ENCODE data around the gene ANXA1. TPM values are rescaled to one million over a fixed set of nuclear protein-coding genes. Genes with fewer than 3 reads are reported as not detected.

Gene ANXA1
- total and polyA plus RNA-seq, 2 of the 13 experiments (the other 11 are each of a cell fraction or from before 2014, with no cell fraction given): 0.15 to 0.20 TPM

DNA sequence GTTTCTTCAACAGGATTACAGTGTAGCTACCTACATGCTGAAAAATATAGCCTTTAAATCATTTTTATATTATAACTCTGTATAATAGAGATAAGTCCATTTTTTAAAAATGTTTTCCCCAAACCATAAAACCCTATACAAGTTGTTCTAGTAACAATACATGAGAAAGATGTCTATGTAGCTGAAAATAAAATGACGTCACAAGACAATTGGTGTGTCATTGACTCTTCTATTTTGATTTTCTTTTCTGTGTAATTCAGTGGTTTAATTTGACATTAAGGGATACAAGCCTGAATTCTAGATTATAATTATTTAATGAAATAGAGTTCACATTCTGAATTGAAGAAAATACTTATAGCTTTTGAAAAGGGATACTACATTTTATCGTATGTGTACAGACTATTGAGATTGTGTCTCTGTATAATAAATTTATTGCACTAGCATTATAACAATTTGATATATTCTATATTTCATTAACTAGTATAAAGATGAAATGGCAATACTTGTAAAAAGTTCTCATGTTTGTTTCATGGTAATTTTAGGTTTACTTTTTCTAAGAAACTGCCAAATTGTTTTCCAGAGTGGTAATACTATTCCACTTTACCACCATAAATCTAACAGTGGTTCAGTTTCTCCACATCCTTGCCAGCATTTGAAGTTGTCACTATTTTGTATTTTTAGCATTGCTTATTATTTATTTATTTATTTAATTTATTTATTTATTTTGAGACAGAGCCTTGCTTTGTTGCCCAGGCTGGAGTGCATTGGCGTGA, 18.7 kb downstream of the ANXA1 start:
- no peaks in the 10 kb centered on the region for H3K9me3 ChIP-seq (ENCODE audit: low read length)
- no peaks in the 10 kb centered on the region for H3K79me2 ChIP-seq (ENCODE audit: insufficient read depth, low read length)
- ATAC-seq: no peak
- POLR2A ChIA-PET: no interaction called here
- H4K20me1 ChIP-seq (ENCODE audit: insufficient read depth, low read length): no peaks in the 10 kb centered on the region
- intact Hi-C loops (cut with micrococcal nuclease; ENCODE audit: unreplicated experiment) (no loop called here), in situ Hi-C loops (cut with HindIII; ENCODE audit: extremely low pct_ligation_motif_present, low pct_unique_long_range_greater_than_20kb) (no loop called here)
- no peak overlapping the region for H3K4me2 ChIP-seq (ENCODE audit: low read depth, low read length)
- no peak overlapping the region for H3K27ac ChIP-seq (ENCODE audit: extremely low read length, insufficient read depth, low read length)
- no peak overlapping the region for H3K4me3 ChIP-seq (replicated peaks in 1 of 3; ENCODE audit: insufficient read depth in 1 of 3, low read depth in 2 of 3, low read length in 3 of 3)
- no TSS peak for BruUV-seq (replicated peaks)
- no peak overlapping the region for H3K9ac ChIP-seq (ENCODE audit: insufficient read depth, low read depth, low read length)
- CTCF ChIA-PET (ENCODE audit: low intra/inter-chr PET ratio, low total read pairs): no interaction called here
- no peaks in the 10 kb centered on the region; a peak in 1 of 5 replicates for H3K27me3 ChIP-seq (ENCODE audit: control insufficient read depth in 1 of 2, insufficient read depth in 2 of 2, low read length in 2 of 2)
- TF ChIP-seq CBX5 (CRISPR knock-in tag; IDR thresholded peaks at IDR 0.05; ENCODE audit: borderline replicate concordance) (no peak), ZEB1 (IDR thresholded peaks at IDR 0.05; ENCODE audit: insufficient replicate concordance, low read depth) (no peak), SNRNP70 (IDR thresholded peaks at IDR 0.05; ENCODE audit: low read depth, low read length) (no peak), SAFB2 (CRISPR knock-in tag; IDR thresholded peaks at IDR 0.05; ENCODE audit: borderline replicate concordance, low read depth) (no peak), GPN1 (CRISPR knock-in tag; IDR thresholded peaks at IDR 0.05; ENCODE audit: borderline replicate concordance) (no peak), TBL1XR1 (IDR thresholded peaks at IDR 0.05; ENCODE audit: borderline replicate concordance, low read length, partially characterized antibody) (no peak), CREB1 (IDR thresholded peaks at IDR 0.05) (peak; percentile 95), CREB1 (CRISPR knock-in tag; IDR thresholded peaks at IDR 0.05) (no peak), ATF7 (IDR thresholded peaks at IDR 0.05) (peak; percentile 93), ATF7 (CRISPR knock-in tag; IDR thresholded peaks at IDR 0.05) (no peak), ZMYM3 (CRISPR knock-in tag; IDR thresholded peaks at IDR 0.05) (no peak)
- TF ChIP-seq, protein P1, sequence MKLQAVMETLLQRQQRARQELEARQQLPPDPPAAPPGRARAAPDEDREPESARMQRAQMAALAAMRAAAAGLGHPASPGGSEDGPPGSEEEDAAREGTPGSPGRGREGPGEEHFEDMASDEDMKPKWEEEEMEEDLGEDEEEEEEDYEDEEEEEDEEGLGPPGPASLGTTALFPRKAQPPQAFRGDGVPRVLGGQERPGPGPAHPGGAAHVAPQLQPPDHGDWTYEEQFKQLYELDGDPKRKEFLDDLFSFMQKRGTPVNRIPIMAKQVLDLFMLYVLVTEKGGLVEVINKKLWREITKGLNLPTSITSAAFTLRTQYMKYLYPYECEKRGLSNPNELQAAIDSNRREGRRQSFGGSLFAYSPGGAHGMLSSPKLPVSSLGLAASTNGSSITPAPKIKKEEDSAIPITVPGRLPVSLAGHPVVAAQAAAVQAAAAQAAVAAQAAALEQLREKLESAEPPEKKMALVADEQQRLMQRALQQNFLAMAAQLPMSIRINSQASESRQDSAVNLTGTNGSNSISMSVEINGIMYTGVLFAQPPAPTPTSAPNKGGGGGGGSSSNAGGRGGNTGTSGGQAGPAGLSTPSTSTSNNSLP (IDR thresholded peaks at IDR 0.05; ENCODE audit: low read depth, low read length): no peak
- no peak for DNase-seq (ENCODE audit: low spot score)
- WGBS (ENCODE audit: low lambda C conversion rate): 38% methylated on average over 3 of the region's 3 CpGs
- no peak overlapping the region for H2AFZ ChIP-seq (ENCODE audit: low read length)
- no peaks in the 10 kb centered on the region for H3K4me1 ChIP-seq (ENCODE audit: insufficient read depth, low read length)
- H3K36me3 ChIP-seq (replicated peaks in 1 of 2; ENCODE audit: control insufficient read depth in 1 of 2, insufficient read depth in 2 of 2, low read length in 2 of 2): no peaks in the 10 kb centered on the region
- no peak for FAIRE-seq
